ENCODE measurements around the gene EXOC2. TPM values are rescaled to one million over a fixed set of nuclear protein-coding genes. Genes with fewer than 3 reads are reported as not detected.
A peak's percentile ranks its signal among the peaks of the same experiment; 100 is the strongest.

The EXOC2 gene
- total and polyA plus RNA-seq, 8 donors: 2.5 to 10.3 (median 6.4) TPM

DNA sequence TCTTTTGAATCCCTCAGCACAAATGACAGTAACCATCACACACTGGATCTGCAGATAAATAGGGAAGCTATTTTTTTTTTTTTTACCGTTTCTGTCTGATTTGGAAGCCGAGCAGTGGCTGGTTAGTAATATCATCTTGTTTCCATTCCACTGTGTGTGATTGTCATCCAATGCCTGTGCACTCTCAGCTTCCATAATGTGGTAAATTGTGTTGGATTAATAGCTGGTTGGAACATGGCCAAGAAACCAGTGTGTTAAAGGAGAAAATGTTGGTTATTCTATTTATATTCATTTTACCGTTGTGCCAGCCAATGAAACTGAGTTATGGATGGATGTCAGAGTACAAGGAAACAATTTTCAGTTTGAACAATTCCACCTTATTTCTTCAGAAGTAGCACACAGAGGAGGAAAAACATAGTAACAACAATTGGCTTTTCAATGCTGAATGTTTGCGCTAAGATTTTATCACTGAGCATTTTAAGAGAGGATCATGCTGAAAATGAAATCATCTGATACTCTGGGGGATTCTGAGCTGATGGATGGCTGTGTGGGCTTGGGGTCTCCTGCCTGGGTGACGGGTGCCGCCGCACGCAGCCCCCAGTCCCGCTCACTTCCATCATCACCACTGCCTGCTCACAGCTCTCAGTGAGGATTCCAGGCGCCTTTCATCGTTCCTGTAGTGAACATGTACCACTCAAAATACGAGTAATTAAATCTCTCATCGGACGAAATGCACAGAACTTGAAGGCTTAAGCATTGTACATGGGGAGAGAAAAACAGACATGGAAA lies 40.7 kb upstream of the EXOC2 start:
- Histone ChIP-seq H3K27me3 (no peaks in the 10 kb centered on the region), H3K27ac (no peak overlapping the region), H3K4me3 (no peak overlapping the region), H3K4me1 (no peaks in the 10 kb centered on the region), H3K9me3 (no peaks in the 10 kb centered on the region), H3K36me3 (no peaks in the 10 kb centered on the region)
- no peak for DNase-seq
- 83 to 88% methylated on average over 14 of the region's 14 CpGs for WGBS, 2 donors
- ATAC-seq: no peak
- FAIRE-seq: no peak
- intact Hi-C loops (cut with DNase I): no loop called here
- TF ChIP-seq, protein P1, sequence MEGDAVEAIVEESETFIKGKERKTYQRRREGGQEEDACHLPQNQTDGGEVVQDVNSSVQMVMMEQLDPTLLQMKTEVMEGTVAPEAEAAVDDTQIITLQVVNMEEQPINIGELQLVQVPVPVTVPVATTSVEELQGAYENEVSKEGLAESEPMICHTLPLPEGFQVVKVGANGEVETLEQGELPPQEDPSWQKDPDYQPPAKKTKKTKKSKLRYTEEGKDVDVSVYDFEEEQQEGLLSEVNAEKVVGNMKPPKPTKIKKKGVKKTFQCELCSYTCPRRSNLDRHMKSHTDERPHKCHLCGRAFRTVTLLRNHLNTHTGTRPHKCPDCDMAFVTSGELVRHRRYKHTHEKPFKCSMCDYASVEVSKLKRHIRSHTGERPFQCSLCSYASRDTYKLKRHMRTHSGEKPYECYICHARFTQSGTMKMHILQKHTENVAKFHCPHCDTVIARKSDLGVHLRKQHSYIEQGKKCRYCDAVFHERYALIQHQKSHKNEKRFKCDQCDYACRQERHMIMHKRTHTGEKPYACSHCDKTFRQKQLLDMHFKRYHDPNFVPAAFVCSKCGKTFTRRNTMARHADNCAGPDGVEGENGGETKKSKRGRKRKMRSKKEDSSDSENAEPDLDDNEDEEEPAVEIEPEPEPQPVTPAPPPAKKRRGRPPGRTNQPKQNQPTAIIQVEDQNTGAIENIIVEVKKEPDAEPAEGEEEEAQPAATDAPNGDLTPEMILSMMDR (IDR thresholded peaks at IDR 0.05): no peak

DNA sequence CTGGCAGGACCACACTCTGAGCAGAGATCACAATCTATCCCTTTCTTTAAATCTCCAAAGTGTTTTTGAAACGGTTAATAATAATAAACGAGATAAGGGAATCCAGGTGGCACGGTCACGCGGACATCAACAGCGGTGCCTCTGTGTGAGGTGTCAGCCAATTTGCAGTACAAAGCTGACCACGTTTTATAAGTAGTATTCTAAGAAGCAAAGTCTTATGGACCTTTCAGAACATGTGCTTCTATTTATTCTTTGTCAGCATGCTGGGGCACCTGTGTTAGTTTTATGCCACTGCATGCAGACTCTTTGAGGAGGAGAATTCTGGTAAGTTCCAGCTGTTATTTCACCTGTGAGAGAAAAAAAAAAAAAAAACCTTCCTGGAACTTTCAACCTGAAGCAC lies 39.0 kb upstream of the EXOC2 start:
- Histone ChIP-seq H3K27me3 (peaks cover 0 to 5% (median 0%) of the 10 kb centered on the region in 4 donors), H3K36me3 (no peaks in the 10 kb centered on the region), H3K4me1 (no peaks in the 10 kb centered on the region), H3K9me3 (no peaks in the 10 kb centered on the region), H3K4me3 (no peak overlapping the region), H3K27ac (no peak overlapping the region)
- TF ChIP-seq, protein P1 (IDR thresholded peaks at IDR 0.05): no peak
- ATAC-seq (peak in 3 of 4 donors; percentile 44 to 65 (median 58)), DNase-seq (peak in 1 of 6 donors; percentile 8), FAIRE-seq (no peak)
- intact Hi-C loops (cut with DNase I): no loop called here
- WGBS, 2 donors: 15 to 19% methylated on average over 7 of the region's 7 CpGs

DNA sequence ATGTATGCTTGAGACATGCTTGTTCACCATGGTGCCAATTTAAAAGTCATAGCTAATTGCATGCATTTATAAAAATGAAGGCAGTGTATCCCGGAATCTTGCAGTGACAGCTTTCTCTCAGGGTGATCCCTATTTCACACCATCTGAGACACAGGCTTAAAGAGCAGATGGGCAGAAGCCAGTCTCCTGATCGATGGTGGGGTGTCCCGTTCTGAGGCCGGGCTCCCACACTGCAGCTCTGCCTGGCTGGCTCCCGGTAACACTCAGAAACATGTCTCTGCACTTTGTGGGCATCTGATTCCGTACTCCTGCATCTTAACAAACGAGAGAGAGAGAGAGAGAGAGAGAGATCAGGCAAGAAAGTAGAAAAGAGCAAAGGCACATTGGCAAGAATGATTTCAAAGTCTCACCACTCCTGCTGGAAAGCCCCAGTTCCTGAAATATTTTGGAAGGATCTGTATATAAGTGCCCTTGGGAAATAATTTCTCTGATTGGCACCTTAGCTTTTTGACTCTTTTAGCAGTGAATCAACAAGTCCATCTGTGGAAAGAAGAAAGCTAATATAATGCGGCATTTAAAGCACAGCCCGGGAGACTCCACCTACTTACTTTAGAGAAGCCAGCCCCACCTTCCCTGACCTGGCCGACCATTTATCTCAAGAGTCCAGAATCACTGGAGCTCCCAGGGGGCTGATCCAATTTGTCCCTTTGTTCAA lies 36.8 kb upstream of the EXOC2 start:
- DNase-seq (no peak), FAIRE-seq (no peak), ATAC-seq (no peak)
- Histone ChIP-seq H3K27me3 (peaks cover 0 to 10% (median 1%) of the 10 kb centered on the region in 4 donors), H3K36me3 (no peaks in the 10 kb centered on the region), H3K27ac (no peak overlapping the region), H3K4me3 (no peak overlapping the region), H3K4me1 (no peaks in the 10 kb centered on the region), H3K9me3 (no peaks in the 10 kb centered on the region)
- TF ChIP-seq, protein P1 (IDR thresholded peaks at IDR 0.05): no peak
- WGBS, 2 donors: 71 to 76% methylated on average over 10 of the region's 10 CpGs
- intact Hi-C loops (cut with DNase I): no loop called here

DNA sequence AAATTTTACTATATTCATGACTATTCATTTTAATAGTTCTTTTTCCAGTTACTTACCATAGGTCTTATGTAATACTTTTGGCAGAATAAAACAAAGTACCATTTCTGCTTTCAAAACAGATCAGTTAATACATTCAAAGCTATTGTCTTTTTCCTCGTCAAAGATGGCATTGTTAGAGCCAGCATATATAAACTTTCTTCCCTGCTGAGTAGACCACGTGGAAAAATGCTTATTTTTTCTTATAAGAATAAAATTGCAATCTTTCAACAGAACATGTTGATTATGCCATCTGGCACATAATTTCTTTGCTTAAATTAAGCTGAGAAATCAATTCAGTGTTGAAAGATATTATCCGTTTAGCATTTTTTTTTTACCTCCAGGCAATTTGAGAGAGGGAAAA lies 34.9 kb upstream of the EXOC2 start:
- TF ChIP-seq, protein P1 (IDR thresholded peaks at IDR 0.05): no peak
- Histone ChIP-seq H3K27me3 (peaks cover 0 to 10% (median 2%) of the 10 kb centered on the region in 4 donors), H3K4me1 (no peaks in the 10 kb centered on the region), H3K36me3 (no peaks in the 10 kb centered on the region), H3K4me3 (no peak overlapping the region), H3K27ac (no peak overlapping the region), H3K9me3 (no peaks in the 10 kb centered on the region)
- DNase-seq (no peak), FAIRE-seq (no peak), ATAC-seq (no peak)
- intact Hi-C loops (cut with DNase I): no loop called here
- 48 to 65% methylated on average over 3 of the region's 3 CpGs for WGBS, 2 donors

Measured in pancreas (tissue), 10 donors.